WI38 (cell line): ENCODE measurements around the gene ZNF205.
"Not testable (repeated sequence)": the region's sequence is repeated elsewhere in the genome, so short reads cannot be mapped to it uniquely, and the experiment has no call there.

ENCODE experiments used
- H3K4me3 ChIP-seq: 2 replicates; pipeline ENCODE4 v1.5.1; 2011; ENCODE audit warnings: low read depth, mild to moderate bottlenecking, control low read depth, low read length
- TF ChIP-seq, protein P1 (sequence below): IDR thresholded peaks from 2 replicates; pipeline ENCODE4 v1.5.1; 2012; ENCODE audit warnings: low read depth, mild to moderate bottlenecking, control low read depth, low read length

The ZNF205 gene

GRCh38 chr16:3070608-3071111 is 41.7 kb upstream of the ZNF205 start:
- TF ChIP-seq, protein P1, sequence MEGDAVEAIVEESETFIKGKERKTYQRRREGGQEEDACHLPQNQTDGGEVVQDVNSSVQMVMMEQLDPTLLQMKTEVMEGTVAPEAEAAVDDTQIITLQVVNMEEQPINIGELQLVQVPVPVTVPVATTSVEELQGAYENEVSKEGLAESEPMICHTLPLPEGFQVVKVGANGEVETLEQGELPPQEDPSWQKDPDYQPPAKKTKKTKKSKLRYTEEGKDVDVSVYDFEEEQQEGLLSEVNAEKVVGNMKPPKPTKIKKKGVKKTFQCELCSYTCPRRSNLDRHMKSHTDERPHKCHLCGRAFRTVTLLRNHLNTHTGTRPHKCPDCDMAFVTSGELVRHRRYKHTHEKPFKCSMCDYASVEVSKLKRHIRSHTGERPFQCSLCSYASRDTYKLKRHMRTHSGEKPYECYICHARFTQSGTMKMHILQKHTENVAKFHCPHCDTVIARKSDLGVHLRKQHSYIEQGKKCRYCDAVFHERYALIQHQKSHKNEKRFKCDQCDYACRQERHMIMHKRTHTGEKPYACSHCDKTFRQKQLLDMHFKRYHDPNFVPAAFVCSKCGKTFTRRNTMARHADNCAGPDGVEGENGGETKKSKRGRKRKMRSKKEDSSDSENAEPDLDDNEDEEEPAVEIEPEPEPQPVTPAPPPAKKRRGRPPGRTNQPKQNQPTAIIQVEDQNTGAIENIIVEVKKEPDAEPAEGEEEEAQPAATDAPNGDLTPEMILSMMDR, result no peak
- H3K4me3 ChIP-seq, result no peak overlapping the region

DNA sequence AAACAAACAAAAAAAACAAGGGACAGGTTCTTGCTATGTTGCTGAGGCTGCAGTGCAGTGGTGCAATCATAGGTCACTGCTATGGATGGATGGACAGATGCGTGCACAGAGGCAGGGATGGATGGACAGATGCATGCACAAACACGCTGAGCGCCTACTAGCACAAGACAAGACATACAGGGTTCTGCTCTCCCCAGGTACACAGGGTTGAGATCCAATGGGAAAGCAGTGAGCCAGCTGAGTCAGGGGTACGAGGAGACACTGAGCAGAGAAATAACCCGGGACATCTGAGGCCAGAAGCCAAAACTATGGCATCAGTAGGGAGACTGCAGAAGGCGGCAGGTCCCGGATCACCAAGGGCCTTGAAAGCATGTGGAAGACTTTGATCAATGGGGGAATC is 40.7 kb upstream of the ZNF205 start:
- H3K4me3 ChIP-seq, result no peak overlapping the region
- TF ChIP-seq, protein P1, result no peak

- H3K4me3 ChIP-seq, result not testable (repeated sequence)
These were observed 40.2 kb upstream of the ZNF205 start for GRCh38 chr16:3072148-3072547.

DNA sequence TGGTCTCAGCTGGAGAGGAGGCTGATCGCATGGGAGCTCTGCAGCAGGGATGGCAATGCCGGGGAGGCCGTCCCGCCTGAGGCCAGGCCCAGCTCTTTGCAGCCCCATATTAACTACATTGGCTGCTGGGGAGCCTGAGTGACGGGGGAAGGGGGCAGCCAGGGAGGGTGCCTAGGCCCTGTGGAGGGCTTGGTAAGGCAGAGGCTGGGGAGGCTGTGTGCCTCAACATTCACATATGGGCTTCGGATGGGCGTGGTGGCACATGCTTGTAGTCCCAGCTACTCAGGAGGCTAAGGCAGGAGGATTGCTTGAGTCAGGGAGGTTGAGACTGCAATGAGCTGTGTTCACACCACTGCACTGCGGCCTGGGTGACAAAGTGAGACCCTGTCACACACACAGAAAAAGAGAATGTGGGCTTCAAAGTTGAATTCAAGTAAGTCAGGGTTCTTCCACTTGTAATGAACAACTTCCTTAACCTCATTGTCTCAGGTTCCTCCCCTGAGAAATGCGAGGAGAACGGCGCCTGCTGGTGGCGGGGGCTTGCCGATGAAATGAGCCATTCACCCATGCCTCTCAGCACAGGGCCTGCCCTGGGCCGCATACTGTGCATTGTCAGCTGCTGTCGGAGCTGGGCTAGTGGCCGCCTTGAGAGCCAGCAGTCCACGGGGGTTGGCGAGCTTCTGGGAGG is 39.7 kb upstream of the ZNF205 start:
- H3K4me3 ChIP-seq, result not testable (repeated sequence)

DNA sequence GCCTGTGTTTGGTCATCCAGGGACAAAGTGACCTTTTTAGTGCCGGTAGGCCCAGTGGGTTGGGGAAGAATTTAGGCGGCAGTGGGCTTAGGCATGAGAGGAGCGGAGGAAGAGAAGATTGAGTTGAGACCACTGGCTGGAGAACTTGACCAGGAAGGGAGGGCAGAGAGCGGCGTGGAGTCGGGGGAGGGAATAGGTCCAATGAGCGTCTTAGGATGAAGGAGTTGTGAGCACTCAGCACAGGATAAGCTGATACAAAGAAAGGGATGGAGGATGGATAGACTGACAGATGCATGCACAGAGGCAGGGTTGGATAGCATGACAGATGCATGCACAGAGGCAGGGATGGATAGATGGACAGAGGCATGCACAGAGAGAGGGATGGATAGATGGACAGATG is 38.9 kb upstream of the ZNF205 start:
- TF ChIP-seq, protein P1, result no peak
- H3K4me3 ChIP-seq, result no peak overlapping the region

GRCh38 chr16:3074860-3075522 is 37.4 kb upstream of the ZNF205 start:
- TF ChIP-seq, protein P1, result no peak
- H3K4me3 ChIP-seq, result no peak overlapping the region

- no peak overlapping the region for H3K4me3 ChIP-seq
- TF ChIP-seq, protein P1, result no peak
These were observed 36.9 kb upstream of the ZNF205 start for GRCh38 chr16:3075523-3075915.

GRCh38 chr16:3075946-3076345 is 36.4 kb upstream of the ZNF205 start:
- not testable (repeated sequence) for H3K4me3 ChIP-seq

- no peak overlapping the region for H3K4me3 ChIP-seq
- TF ChIP-seq, protein P1, result no peak
These were observed 35.8 kb upstream of the ZNF205 start for GRCh38 chr16:3076577-3076976.
